Thyroid gland (tissue), 4 donors: Measurements from ENCODE around the gene PALMD.

Experiments used
- CTCF ChIP-seq, 6 experiments: fragments of 200-600 bp in 3 of 6; fragments of 450-650 bp in 3 of 6; sonication (generic) in 3 of 6; IDR thresholded peaks; one replicate each; pipeline ENCODE4 v1.5.1; 2016 to 2019; ENCODE audit warnings: antibody characterized with exemption in 6 of 6, mild to moderate bottlenecking in 2 of 6, inconsistent platforms in 1 of 6, moderate library complexity in 1 of 6
- POLR2A ChIP-seq, 2 donors: fragments of 450-650 bp; IDR thresholded peaks; one replicate each; pipeline ENCODE4 v1.6.1; 2017; ENCODE audit warnings: antibody characterized with exemption in 2 of 2, mild to moderate bottlenecking in 2 of 2, moderate library complexity in 1 of 2

DNA sequence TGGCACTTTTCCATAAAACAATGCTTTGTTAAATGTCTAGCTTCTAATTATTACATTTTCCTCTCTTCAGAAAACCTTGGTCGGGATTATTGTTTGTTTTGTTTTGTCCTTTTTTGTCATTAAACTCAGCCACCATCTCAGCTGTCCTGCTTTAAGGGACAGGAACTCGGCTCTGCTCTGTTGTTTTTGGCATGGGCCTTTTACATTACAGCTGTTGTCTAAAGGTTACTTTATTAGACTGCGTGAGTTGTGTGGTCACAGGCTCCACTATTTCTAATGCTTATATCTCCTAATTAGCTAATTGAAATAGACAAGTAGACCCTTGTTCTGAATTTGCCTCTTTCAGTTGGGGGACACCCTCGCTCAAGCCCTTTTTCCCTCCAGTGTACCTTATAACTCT is 1.6 kb downstream of the PALMD start:
- TF ChIP-seq CTCF (IDR thresholded peaks at IDR 0.05) (no peak), POLR2A (IDR thresholded peaks at IDR 0.05) (no peak)
